ENCODE data around the gene MELTF.
A peak's percentile ranks its signal among the peaks of the same experiment; 100 is the strongest.
"Not testable (repeated sequence)": the region's sequence is repeated elsewhere in the genome, so short reads cannot be mapped to it uniquely, and the experiment has no call there.

MELTF gene

DNA sequence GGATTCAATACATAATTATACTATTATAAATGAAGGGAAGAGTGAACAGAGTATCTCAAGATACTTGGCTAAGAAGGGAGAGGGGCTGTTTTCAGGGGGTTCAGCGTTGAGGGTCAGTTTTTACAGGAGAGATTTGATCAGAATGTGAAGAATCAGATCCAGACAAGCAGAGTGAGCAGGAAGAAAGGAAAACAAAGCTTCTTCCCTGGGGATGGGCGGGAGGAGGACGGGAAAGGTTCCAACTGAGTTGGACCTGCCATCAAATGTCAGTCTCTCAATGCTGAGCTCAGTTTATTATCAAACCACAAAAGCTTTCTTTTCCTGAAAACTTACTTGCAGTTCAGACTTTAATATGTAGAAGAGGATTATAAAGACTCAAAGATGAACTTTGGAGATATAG, 6.0 kb upstream of the MELTF start:
- Histone ChIP-seq H3K9me3 (no peaks in the 10 kb centered on the region), H3K27me3 (peaks cover 41% of the 10 kb centered on the region), H3K36me3 (no peaks in the 10 kb centered on the region), H3K4me1 (ENCODE audit: control insufficient read depth in 1 of 2, insufficient read depth in 1 of 2, low read depth in 1 of 2, low read length in 1 of 2) (peaks cover 0 to 5% of the 10 kb centered on the region in 2 experiments), H3K4me3 (ENCODE audit: low read depth in 1 of 2, low read length in 1 of 2) (no peak overlapping the region), H3K27ac (no peak overlapping the region)
- TF ChIP-seq, protein P1, sequence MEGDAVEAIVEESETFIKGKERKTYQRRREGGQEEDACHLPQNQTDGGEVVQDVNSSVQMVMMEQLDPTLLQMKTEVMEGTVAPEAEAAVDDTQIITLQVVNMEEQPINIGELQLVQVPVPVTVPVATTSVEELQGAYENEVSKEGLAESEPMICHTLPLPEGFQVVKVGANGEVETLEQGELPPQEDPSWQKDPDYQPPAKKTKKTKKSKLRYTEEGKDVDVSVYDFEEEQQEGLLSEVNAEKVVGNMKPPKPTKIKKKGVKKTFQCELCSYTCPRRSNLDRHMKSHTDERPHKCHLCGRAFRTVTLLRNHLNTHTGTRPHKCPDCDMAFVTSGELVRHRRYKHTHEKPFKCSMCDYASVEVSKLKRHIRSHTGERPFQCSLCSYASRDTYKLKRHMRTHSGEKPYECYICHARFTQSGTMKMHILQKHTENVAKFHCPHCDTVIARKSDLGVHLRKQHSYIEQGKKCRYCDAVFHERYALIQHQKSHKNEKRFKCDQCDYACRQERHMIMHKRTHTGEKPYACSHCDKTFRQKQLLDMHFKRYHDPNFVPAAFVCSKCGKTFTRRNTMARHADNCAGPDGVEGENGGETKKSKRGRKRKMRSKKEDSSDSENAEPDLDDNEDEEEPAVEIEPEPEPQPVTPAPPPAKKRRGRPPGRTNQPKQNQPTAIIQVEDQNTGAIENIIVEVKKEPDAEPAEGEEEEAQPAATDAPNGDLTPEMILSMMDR (IDR thresholded peaks at IDR 0.05) = no peak

DNA sequence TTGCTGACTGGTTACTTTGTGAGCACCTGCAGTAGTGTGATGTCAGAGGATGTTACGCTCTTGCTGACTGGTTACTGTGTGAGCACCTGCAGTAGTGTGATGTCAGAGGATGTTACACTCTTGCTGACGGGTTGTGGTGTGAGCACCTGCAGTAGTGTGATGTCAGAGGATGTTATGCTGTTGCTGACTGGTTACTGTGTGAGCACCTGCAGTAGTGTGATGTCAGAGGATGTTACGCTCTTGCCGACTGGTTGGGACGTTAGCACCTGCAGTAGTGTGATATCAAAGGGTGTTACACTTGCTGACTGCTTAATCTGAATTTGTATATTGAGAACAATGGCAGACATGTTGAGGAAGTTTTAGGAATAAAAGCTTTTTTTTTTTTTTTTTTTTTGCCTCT, 5.2 kb upstream of the MELTF start:
- H3K27ac ChIP-seq; H3K9me3 ChIP-seq; H3K4me1 ChIP-seq (ENCODE audit: control insufficient read depth in 1 of 2, insufficient read depth in 1 of 2, low read depth in 1 of 2, low read length in 1 of 2); H3K4me3 ChIP-seq (ENCODE audit: low read depth in 1 of 2, low read length in 1 of 2); H3K36me3 ChIP-seq: not testable (repeated sequence)
- peaks cover 49% of the 10 kb centered on the region for H3K27me3 ChIP-seq

DNA sequence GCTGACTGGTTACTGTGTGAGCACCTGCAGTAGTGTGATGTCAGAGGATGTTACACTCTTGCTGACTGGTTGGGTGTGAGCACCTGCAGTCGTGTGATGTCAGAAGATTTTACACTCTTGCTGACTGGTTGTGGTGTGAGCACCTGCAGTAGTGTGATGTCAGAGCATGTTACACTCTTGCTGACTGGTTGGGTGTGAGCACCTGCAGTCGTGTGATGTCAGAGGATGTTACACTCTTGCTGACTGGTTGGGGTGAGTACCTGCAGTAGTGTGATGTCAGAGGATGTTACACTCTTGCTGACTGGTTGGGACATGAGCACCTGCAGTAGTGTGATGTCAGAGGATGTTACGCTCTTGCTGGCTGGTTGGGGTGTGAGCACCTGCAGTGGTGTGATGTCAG, 4.1 kb upstream of the MELTF start:
- peaks cover 7 to 18% of the 10 kb centered on the region in 2 experiments for H3K4me1 ChIP-seq (ENCODE audit: control insufficient read depth in 1 of 2, insufficient read depth in 1 of 2, low read depth in 1 of 2, low read length in 1 of 2)
- not testable (repeated sequence) for H3K27ac ChIP-seq; H3K36me3 ChIP-seq; H3K4me3 ChIP-seq (ENCODE audit: low read depth in 1 of 2, low read length in 1 of 2); H3K9me3 ChIP-seq
- peaks cover 59% of the 10 kb centered on the region for H3K27me3 ChIP-seq

DNA sequence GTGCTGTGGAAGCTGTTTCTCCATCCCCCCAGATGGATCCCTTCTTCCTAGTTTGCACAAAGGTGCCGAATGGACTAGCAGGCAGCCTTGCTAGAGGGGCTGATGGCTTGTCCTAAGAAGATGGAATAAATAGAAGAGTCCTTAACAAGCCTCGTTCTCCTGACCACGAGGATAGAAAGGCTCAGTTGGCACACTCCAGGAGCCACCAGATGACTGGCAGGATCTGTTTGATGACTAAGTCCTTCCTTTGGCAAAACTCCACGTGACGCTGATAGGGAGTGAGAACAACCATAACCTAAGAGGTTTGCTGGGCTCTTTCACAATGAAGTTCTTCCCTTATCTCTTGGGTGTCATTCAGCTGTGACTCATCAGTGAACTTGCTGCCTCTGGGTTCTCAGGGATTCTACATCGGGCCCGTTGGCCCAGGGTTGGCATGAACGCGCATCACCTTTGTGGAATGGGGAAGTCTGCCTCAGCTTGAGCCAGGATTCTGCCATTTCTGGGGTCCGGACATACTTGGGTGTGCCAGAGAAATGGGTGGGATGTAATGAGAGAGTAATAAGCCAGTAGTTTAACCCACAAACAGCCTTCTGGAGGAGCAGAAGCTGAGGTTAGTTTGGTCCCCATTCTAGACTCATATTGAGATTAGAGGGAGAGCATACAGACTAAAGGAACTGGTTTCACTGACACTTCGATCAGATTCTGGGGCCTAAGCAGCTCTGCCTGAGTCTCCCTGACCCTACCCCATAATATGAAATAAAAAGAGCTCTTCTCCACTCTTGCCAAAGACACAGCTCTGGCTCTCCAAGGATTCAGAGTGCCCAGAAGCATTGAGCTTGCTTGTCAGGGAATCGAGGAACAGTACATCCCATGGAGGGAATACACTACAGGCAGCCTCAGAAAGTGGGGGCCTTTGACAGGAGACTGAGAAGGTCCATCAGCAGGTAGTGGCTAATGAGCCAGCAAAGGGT, 2.0 kb upstream of the MELTF start:
- no peak overlapping the region for H3K27ac ChIP-seq
- H3K27me3 ChIP-seq = peaks cover 63% of the 10 kb centered on the region
- peaks cover 9 to 21% of the 10 kb centered on the region in 2 experiments for H3K4me1 ChIP-seq (ENCODE audit: control insufficient read depth in 1 of 2, insufficient read depth in 1 of 2, low read depth in 1 of 2, low read length in 1 of 2)
- H3K4me3 ChIP-seq (ENCODE audit: low read depth in 1 of 2, low read length in 1 of 2) = no peak overlapping the region
- no peaks in the 10 kb centered on the region for H3K9me3 ChIP-seq
- no peaks in the 10 kb centered on the region for H3K36me3 ChIP-seq
- TF ChIP-seq, protein P1 (IDR thresholded peaks at IDR 0.05) = no peak

DNA sequence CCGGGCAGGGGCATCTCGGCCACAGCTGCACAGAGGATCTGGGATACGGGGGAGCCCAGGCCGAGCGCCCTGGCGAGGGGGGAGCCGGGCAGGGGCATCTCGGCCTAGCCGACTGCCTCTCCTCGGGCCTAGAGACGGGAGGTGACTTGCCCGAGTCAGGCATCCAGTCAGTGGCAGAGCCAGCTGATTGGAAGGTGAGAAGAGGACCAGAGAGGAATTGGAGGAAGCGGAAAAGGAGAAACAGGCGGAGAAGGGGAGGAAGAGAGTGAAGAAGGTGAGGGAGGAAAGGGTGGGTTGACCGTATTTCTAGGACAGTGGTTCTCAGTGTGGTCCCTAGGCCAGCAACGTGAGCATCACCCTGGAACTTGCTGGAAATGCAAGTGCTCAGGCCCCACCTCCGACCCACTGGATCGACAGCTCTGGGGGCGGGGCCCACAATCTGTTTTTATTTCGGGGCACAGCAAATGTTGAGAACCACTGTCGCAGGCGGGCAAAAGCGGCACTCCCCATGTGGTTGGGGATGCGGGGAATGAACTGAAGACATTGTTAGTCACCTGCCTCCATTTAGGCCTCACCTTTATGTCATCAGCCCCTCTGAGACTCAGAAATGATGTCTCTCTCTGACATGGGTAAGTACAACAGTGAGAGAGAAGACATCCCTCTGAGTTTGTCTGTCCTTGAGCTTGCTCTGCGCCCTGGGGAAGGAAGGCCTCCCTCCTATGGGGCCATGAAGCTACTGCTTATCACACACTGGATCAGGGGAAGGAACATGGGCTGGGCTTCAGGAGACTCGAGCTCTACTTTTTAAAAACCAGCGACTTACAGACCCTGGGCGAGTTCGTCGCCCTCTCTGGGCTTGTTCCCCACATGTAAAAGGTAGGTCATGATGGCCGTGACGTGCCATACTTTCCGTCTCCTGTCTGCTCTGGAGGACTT, 1.0 kb upstream of the MELTF start:
- TF ChIP-seq, protein P1 (IDR thresholded peaks at IDR 0.05) = no peak
- H3K9me3 ChIP-seq = no peaks in the 10 kb centered on the region
- no peak overlapping the region for H3K4me3 ChIP-seq (ENCODE audit: low read depth in 1 of 2, low read length in 1 of 2)
- H3K27ac ChIP-seq = no peak overlapping the region
- peaks cover 56% of the 10 kb centered on the region for H3K27me3 ChIP-seq
- H3K4me1 ChIP-seq (ENCODE audit: control insufficient read depth in 1 of 2, insufficient read depth in 1 of 2, low read depth in 1 of 2, low read length in 1 of 2) = peaks cover 9 to 21% of the 10 kb centered on the region in 2 experiments
- H3K36me3 ChIP-seq = no peaks in the 10 kb centered on the region

DNA sequence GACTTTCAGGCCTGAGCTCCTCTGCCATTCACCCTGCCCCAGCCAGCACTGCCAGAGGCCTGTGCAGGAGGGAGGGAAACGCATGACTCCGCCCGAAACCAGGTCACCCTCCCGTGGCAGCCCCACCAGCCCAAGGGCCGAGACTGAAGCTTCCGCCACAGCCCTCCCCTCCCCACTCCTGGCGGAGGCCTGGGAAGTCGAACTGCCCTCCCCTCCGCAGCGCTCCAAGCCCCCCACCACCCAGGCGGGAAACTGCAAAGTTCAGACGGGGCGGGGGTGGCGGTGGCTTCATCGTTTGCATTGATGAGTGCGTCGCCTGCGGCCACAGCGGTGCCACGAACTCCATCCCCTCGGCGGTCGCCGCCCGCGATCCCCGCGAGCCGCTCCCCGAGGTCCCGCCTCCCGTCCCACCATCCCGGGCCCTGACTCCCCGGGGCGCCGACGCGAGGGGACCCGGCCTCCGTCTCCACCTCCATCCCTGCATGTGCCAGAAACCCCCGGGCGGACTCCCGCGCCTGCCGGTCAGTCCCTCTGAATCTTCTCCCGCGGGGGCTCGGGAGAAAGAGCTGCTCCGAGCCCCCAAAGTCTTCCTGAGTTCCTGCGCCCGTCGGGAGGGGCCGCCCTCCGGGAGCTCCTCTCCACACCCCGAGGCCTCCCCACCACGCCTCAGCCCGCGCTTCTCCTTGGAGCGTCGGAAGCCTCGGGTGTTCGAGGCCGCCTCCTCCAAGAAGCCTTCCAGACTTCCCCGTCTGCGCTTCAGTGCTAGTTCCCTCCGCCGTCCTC, 698 bp downstream of the MELTF start:
- H3K4me1 ChIP-seq (ENCODE audit: control insufficient read depth in 1 of 2, insufficient read depth in 1 of 2, low read depth in 1 of 2, low read length in 1 of 2) = peaks cover 9 to 21% of the 10 kb centered on the region in 2 experiments
- no peaks in the 10 kb centered on the region for H3K9me3 ChIP-seq
- H3K27ac ChIP-seq = no peak overlapping the region
- peaks cover 61% of the 10 kb centered on the region for H3K27me3 ChIP-seq
- TF ChIP-seq, protein P1 (IDR thresholded peaks at IDR 0.05) = no peak
- no peaks in the 10 kb centered on the region for H3K36me3 ChIP-seq
- H3K4me3 ChIP-seq (ENCODE audit: low read depth in 1 of 2, low read length in 1 of 2) = peak overlapping the region; percentile 55 to 77

Measured in neutrophil (primary cell).